Measurements from ENCODE around the gene FOCAD. TPM values are rescaled to one million over a fixed set of nuclear protein-coding genes. Genes with fewer than 3 reads are reported as not detected.

Gene FOCAD
- total and polyA plus RNA-seq, 2 of the 8 experiments (the other 6 are each of a cell fraction or from before 2014, with no cell fraction given): 22.0 to 38.4 TPM

DNA sequence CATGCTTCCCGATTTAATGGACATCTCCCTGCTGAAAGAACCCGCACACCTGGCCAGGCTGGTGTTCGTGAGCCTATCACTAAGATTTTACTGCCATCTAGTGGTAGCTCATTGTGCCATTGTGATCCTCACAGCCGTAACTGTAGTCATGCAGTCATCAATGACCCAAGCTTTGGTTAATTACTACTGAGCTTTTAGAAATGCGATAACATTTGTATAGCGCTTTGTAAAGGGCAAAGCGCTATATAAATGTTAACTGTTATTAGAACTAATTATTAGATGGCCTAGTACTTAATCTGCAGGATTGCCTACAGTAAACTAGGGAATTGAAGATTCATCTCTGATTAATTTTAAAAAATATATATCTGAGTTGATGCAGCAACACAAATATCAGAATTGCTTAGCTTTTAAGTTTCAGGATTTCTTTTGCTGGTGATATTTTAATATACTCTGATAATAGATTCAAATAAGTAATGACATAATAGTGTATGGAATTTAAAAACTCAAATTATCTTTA lies 257.2 kb downstream of the FOCAD start:
- H3K23me2 ChIP-seq (ENCODE audit: low read depth, low read length): no peaks in the 10 kb centered on the region
- no peak overlapping the region for H2BK5ac ChIP-seq (ENCODE audit: low read depth, low read length)
- no peak overlapping the region for H3K9ac ChIP-seq (replicated peaks in 1 of 4; ENCODE audit: extremely low read depth in 1 of 4, low read depth in 3 of 4, low read length in 3 of 4)
- H3K4me3 ChIP-seq (ENCODE audit: extremely low read depth in 1 of 4, insufficient read depth in 2 of 4, low read depth in 3 of 4, low read length in 4 of 4): no peak overlapping the region
- WGBS, 2 experiments (ENCODE audit: extremely low coverage in 1 of 2, insufficient coverage in 1 of 2, insufficient read length in 1 of 2, insufficient replicate concordance in 2 of 2, low coverage in 1 of 2, low lambda C conversion rate in 2 of 2, missing lambda C conversion rate in 1 of 2): 10% methylated on average over 7 of the region's 7 CpGs; no CpG with 5 or more reads in 1 of the 2 experiments
- H2AFZ ChIP-seq (ENCODE audit: low read length): no peak overlapping the region
- no peak overlapping the region for H4K8ac ChIP-seq (ENCODE audit: extremely low read depth, insufficient read depth, low read length)
- H2BK12ac ChIP-seq (ENCODE audit: low read depth, low read length): no peak overlapping the region
- no peak overlapping the region for H4K91ac ChIP-seq (replicated peaks; ENCODE audit: insufficient read length, low read length)
- no peak overlapping the region for H2BK20ac ChIP-seq (ENCODE audit: low read length)
- CTCF ChIA-PET (ENCODE audit: partially characterized antibody): interaction anchor here (0.5 to 5.3 kb wide), 35 partner anchors 10 to 1855 kb away, joined by 3 to 28 read pairs (median 3); partner anchors contain the start of gene MLLT3
- peaks cover 0 to 4% (median 2%) of the 10 kb centered on the region in 4 experiments; a peak in 3 of 7 replicates for H3K4me1 ChIP-seq (replicated peaks in 1 of 4; ENCODE audit: control insufficient read depth in 3 of 4, insufficient read depth in 4 of 4, low read length in 3 of 4)
- no peak overlapping the region for H3K23ac ChIP-seq (ENCODE audit: insufficient read length)
- no peak overlapping the region for H3K4me2 ChIP-seq (ENCODE audit: insufficient read depth in 1 of 2, low read depth in 2 of 2, low read length in 2 of 2)
- peak; percentile 87; the same call in 1 of the 2 replicates for TF ChIP-seq TCF12 (IDR thresholded peaks at IDR 0.05; ENCODE audit: low read depth, low read length)
- TF ChIP-seq YY1 (IDR thresholded peaks at IDR 0.05; ENCODE audit: low read depth, low read length): 0 out of 2 replicates have a peak, but pooled peaks have one; percentile 31
- 0 out of 2 replicates have a peak, but pooled peaks have one; percentile 26 for TF ChIP-seq CREB1 (IDR thresholded peaks at IDR 0.05)
- TF ChIP-seq RAD21 (IDR thresholded peaks at IDR 0.05 in 1 of 2, conservative IDR thresholded peaks at IDR 0.05 in 1 of 2; ENCODE audit: low read depth in 2 of 2, low read length in 2 of 2): peak; percentile 97 to 98
- no peak for TF ChIP-seq HDAC6 (IDR thresholded peaks at IDR 0.05; ENCODE audit: low read depth, low read length)
- TF ChIP-seq, protein P1, sequence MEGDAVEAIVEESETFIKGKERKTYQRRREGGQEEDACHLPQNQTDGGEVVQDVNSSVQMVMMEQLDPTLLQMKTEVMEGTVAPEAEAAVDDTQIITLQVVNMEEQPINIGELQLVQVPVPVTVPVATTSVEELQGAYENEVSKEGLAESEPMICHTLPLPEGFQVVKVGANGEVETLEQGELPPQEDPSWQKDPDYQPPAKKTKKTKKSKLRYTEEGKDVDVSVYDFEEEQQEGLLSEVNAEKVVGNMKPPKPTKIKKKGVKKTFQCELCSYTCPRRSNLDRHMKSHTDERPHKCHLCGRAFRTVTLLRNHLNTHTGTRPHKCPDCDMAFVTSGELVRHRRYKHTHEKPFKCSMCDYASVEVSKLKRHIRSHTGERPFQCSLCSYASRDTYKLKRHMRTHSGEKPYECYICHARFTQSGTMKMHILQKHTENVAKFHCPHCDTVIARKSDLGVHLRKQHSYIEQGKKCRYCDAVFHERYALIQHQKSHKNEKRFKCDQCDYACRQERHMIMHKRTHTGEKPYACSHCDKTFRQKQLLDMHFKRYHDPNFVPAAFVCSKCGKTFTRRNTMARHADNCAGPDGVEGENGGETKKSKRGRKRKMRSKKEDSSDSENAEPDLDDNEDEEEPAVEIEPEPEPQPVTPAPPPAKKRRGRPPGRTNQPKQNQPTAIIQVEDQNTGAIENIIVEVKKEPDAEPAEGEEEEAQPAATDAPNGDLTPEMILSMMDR (IDR thresholded peaks at IDR 0.05; ENCODE audit: control extremely low read depth in 1 of 3, insufficient read depth in 1 of 3, low read depth in 1 of 3, low read length in 3 of 3): peak; percentile 29 to 91 (median 81)
- no peak for TF ChIP-seq KDM4A (IDR thresholded peaks at IDR 0.05; ENCODE audit: low read depth, low read length, severe bottlenecking)
- no peak for TF ChIP-seq SIRT6 (IDR thresholded peaks at IDR 0.05; ENCODE audit: low read length)
- POLR2A ChIA-PET (ENCODE audit: partially characterized antibody): interaction anchor here (1.5 kb wide), 1 partner anchor 282 kb away, joined by 3 read pairs; no protein-coding TSS in a partner anchor
- peak; percentile 98 for FAIRE-seq
- H3K79me1 ChIP-seq (ENCODE audit: low read depth, low read length): no peaks in the 10 kb centered on the region
- no peak overlapping the region for H4K5ac ChIP-seq (ENCODE audit: insufficient read length, low read depth, low read length)
- H3K56ac ChIP-seq (replicated peaks; ENCODE audit: insufficient read length, low read depth, low read length): no peak overlapping the region
- H3K4ac ChIP-seq (replicated peaks; ENCODE audit: insufficient read length, low read depth, low read length): no peak overlapping the region
- no peaks in the 10 kb centered on the region for H3K27me3 ChIP-seq (replicated peaks in 1 of 4; ENCODE audit: control insufficient read depth in 3 of 4, extremely low read depth in 1 of 4, insufficient read depth in 3 of 4, low read length in 3 of 4)
- H3K14ac ChIP-seq (ENCODE audit: insufficient read length): no peak overlapping the region
- DNase-seq (ENCODE audit: low read depth in 1 of 2, low spot score in 2 of 2): peak; percentile 29 to 57
- H3K36me3 ChIP-seq (ENCODE audit: control insufficient read depth in 2 of 4, insufficient read depth in 4 of 4, low read length in 3 of 4): peaks cover 0 to 1% (median 0%) of the 10 kb centered on the region in 4 experiments; a peak in 1 of 8 replicates
- H2BK15ac ChIP-seq (ENCODE audit: low read length): no peak overlapping the region
- H3K27ac ChIP-seq (ENCODE audit: low read depth, low read length): no peak overlapping the region
- no peaks in the 10 kb centered on the region for H3K79me2 ChIP-seq (ENCODE audit: control insufficient read depth in 1 of 2, insufficient read depth in 2 of 2, low read length in 2 of 2)
- H2AK5ac ChIP-seq (ENCODE audit: low read depth, low read length): no peak overlapping the region
- H3K9me3 ChIP-seq (ENCODE audit: insufficient read depth in 2 of 2, low read depth in 1 of 2, low read length in 1 of 2): no peaks in the 10 kb centered on the region
- no peak overlapping the region for H2BK120ac ChIP-seq (replicated peaks; ENCODE audit: low read depth, low read length)
- no peak overlapping the region for H3K18ac ChIP-seq (ENCODE audit: extremely low read depth, low read length)
- H4K20me1 ChIP-seq (replicated peaks in 1 of 2; ENCODE audit: control insufficient read depth in 1 of 2, insufficient read depth in 2 of 2, low read length in 2 of 2): no peaks in the 10 kb centered on the region

All from H1 (cell line).